ENCODE data around the gene IRX3. TPM values are rescaled to one million over a fixed set of nuclear protein-coding genes. Genes with fewer than 3 reads are reported as not detected.

IRX3 gene
- total RNA-seq, 1 donor from 2014 or later = 13.0 TPM

DNA sequence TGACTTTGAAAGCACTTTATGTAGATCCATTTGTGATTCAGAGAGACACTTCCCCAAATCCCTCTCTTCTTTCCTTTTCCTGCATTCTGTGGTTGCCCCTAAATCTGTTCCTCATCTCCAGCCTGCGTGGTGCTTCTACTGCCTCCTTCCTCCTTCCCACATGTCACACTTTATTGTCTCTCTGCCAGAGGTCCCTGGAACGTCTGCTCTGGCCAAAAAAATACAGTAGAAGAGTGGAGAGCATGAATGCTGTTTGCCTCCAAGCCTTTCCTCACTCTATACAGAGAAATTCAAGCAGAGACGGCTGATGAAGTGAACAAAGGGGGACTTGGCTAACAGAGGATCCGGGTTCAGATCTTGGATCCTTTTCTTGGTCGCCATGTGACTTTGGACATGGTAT is 22.8 kb upstream of the IRX3 start:
- no peak for DNase-seq
- no peak overlapping the region for H3K4me3 Mint-ChIP-seq (ENCODE audit: unreplicated experiment)
- H3K36me3 Mint-ChIP-seq (ENCODE audit: unreplicated experiment) = no peaks in the 10 kb centered on the region
- peaks cover 8% of the 10 kb centered on the region for H3K4me1 Mint-ChIP-seq (ENCODE audit: low read depth, unreplicated experiment)
- H3K27me3 Mint-ChIP-seq (ENCODE audit: unreplicated experiment) = peaks cover 2% of the 10 kb centered on the region
- TF ChIP-seq CTCF (IDR thresholded peaks at IDR 0.05; ENCODE audit: partially characterized antibody, unreplicated experiment) = no peak
- no peak overlapping the region for H3K27ac Mint-ChIP-seq (ENCODE audit: unreplicated experiment)
- H3K9me3 Mint-ChIP-seq (ENCODE audit: unreplicated experiment) = peaks cover 4% of the 10 kb centered on the region

GRCh38 chr16:54305080-54305479 is 18.5 kb upstream of the IRX3 start:
- H3K4me3 Mint-ChIP-seq (ENCODE audit: unreplicated experiment) = no peak overlapping the region
- H3K27me3 Mint-ChIP-seq (ENCODE audit: unreplicated experiment) = peaks cover 2% of the 10 kb centered on the region

DNA sequence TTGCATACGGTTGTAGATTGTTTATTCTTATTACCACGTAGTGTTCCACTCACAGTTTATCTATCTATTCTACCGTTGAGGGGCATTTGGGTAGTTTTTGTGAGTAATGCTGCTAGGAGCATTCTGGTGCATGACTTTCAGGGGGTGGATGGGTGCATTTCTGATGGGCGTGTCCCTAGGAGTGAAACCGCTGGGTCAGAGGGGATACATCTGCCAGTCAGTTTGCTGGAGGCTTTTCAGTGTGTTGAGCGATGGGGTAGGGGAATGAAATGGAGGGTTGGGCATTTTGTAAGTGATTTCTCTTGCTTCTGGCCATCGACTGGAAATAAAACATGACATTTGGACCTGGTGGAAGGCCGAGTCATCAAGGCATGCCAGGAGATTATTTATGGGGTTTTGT is 17.0 kb upstream of the IRX3 start:
- Mint-ChIP-seq H3K9me3 (ENCODE audit: unreplicated experiment) (peaks cover 3% of the 10 kb centered on the region), H3K4me3 (ENCODE audit: unreplicated experiment) (no peak overlapping the region), H3K36me3 (ENCODE audit: unreplicated experiment) (no peaks in the 10 kb centered on the region), H3K27me3 (ENCODE audit: unreplicated experiment) (peaks cover 2% of the 10 kb centered on the region), H3K27ac (ENCODE audit: unreplicated experiment) (no peak overlapping the region), H3K4me1 (ENCODE audit: low read depth, unreplicated experiment) (peaks cover 8% of the 10 kb centered on the region)
- TF ChIP-seq CTCF (IDR thresholded peaks at IDR 0.05; ENCODE audit: partially characterized antibody, unreplicated experiment) = no peak
- no peak for DNase-seq

More at GRCh38 chr16:54305080-54305479, 18.5 kb upstream of the IRX3 start:
- Mint-ChIP-seq H3K36me3 (ENCODE audit: unreplicated experiment) (no peaks in the 10 kb centered on the region), H3K27ac (ENCODE audit: unreplicated experiment) (no peak overlapping the region), H3K9me3 (ENCODE audit: unreplicated experiment) (peaks cover 3% of the 10 kb centered on the region), H3K4me1 (ENCODE audit: low read depth, unreplicated experiment) (peaks cover 8% of the 10 kb centered on the region)
- DNase-seq = no peak
- TF ChIP-seq CTCF (IDR thresholded peaks at IDR 0.05; ENCODE audit: partially characterized antibody, unreplicated experiment) = no peak

DNA sequence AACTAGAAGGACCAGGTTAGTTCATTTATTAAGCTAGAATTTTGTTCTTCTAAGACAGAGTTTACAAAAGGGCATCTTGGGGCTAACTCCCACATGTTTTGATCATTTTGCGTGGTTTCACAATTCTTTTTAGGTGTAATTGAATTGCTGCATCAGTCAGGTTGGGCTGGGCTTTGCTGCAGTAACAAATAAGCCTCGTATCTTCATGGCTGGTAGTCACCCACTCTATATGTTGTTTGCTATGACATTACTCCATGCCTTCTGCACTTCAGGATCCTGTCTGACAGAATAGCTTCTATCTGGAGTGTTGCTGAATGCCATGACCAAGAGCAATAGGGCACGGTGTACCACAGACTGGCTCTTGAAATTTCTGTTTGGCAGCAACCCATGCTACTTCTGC is 10.6 kb upstream of the IRX3 start:
- peaks cover 5% of the 10 kb centered on the region for H3K27me3 Mint-ChIP-seq (ENCODE audit: unreplicated experiment)
- H3K9me3 Mint-ChIP-seq (ENCODE audit: unreplicated experiment) = peaks cover under 1% of the 10 kb centered on the region
- TF ChIP-seq CTCF (IDR thresholded peaks at IDR 0.05; ENCODE audit: partially characterized antibody, unreplicated experiment) = no peak
- H3K36me3 Mint-ChIP-seq (ENCODE audit: unreplicated experiment) = peaks cover 4% of the 10 kb centered on the region
- H3K4me3 Mint-ChIP-seq (ENCODE audit: unreplicated experiment) = no peak overlapping the region
- DNase-seq = no peak
- H3K27ac Mint-ChIP-seq (ENCODE audit: unreplicated experiment) = no peak overlapping the region
- no peaks in the 10 kb centered on the region for H3K4me1 Mint-ChIP-seq (ENCODE audit: low read depth, unreplicated experiment)

DNA sequence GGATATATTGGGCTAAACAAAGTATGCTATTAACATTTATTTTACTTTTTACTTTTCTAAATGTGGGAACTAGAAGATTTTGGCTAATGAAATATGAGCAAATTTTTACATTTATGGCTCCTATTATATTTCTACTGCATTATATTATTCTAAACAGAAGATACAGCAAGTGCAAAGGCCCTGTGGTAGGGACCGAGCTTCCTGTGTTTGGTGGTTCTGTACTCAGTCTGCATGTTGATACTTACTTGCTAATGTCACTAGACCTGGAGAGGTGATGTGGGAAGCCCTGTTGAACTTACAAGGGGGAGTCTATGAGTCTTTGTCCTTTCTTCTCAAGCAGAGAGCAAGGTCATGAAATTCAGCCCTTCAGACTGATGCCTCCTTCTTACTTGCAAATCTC is 10.0 kb upstream of the IRX3 start:
- peaks cover 4% of the 10 kb centered on the region for H3K36me3 Mint-ChIP-seq (ENCODE audit: unreplicated experiment)
- peaks cover 2% of the 10 kb centered on the region for H3K9me3 Mint-ChIP-seq (ENCODE audit: unreplicated experiment)
- H3K4me1 Mint-ChIP-seq (ENCODE audit: low read depth, unreplicated experiment) = no peaks in the 10 kb centered on the region
- no peak for TF ChIP-seq CTCF (IDR thresholded peaks at IDR 0.05; ENCODE audit: partially characterized antibody, unreplicated experiment)
- H3K27me3 Mint-ChIP-seq (ENCODE audit: unreplicated experiment) = peaks cover 7% of the 10 kb centered on the region
- no peak overlapping the region for H3K27ac Mint-ChIP-seq (ENCODE audit: unreplicated experiment)
- H3K4me3 Mint-ChIP-seq (ENCODE audit: unreplicated experiment) = no peak overlapping the region
- DNase-seq = no peak

All from glutamatergic neuron (in vitro differentiated cells).